SW480 (cell line): ENCODE results near the gene WNT4.
"Not testable (repeated sequence)": the region's sequence is repeated elsewhere in the genome, so short reads cannot be mapped to it uniquely, and the experiment has no call there.

Source experiments
- DNase-seq: peaks from one replicate; pipeline ENCODE4 v3.0.0-alpha.2; 2016; ENCODE audit warnings: low spot score

WNT4 gene

GRCh38 chr1:22108339-22109105, 34.4 kb downstream of the WNT4 start:
- no peak for DNase-seq

DNA sequence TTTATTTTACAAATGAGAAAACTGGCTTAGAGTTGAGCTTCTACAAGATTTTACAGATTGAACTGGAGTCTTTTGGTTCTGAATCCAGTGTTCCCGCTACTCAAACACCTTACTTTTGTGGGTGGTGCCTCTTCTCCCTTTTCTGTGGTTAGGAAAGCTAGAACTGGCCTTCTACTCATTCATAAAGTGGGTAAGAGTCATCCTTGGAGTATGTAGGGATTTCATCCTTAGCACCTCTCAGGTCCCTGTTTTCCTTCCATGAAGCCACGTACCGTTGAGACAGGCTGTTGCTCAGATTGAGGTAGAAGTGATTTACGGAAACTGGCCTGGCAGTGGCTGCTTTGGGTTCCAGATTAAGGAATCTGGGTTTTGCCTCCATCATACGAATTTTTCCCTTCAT, 35.8 kb downstream of the WNT4 start:
- peak; percentile 14 for DNase-seq

- DNase-seq: peak; percentile 62
Observed at GRCh38 chr1:22105611-22106207, 37.2 kb downstream of the WNT4 start.

DNA sequence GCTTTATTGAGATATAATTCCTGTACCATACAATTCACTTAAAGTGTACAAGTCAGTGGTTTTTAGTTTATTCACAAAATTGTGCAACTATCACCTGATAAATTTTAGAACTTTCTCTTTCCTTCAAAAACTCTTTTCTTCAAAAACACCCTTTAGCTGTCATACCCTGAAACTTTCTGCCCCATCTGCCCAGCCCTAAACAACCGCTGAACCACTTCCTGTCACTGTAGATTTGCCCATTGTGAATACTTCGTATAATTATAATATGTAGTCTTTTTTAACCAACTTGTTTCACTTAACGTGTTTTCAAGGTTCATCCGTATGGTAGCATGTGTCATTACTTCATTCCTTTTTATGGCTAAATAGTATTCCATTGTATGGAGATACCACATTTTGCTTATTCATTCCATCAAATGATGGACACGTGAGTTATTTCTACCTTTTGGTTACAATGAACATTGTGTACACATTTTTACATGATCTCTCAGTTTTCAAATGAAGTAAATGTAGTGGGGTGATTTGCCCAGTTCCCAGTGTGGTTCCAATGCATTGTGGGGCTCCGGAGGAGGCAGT, 37.9 kb downstream of the WNT4 start:
- no peak for DNase-seq

DNA sequence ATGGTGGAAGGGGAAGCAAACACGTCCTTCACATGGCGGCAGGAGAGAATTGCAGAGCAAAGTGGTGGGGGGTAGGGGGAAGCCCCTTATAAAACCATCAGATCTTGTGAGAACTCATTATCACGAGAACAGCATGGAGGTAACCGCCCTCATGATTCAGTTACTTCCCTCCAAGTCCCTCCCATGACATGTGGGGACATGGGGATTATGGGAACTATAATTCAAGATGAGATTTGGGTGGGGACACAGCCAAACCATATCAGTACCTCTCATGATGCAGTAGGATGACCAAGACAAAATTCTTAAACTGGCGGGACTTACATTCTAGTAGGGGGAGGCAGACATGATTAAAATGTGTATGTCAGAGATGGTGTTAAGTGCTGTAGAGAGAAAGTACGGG, 38.8 kb downstream of the WNT4 start:
- DNase-seq: no peak

GRCh38 chr1:22102746-22103145, 40.2 kb downstream of the WNT4 start:
- no peak for DNase-seq

GRCh38 chr1:22101995-22102394, 40.9 kb downstream of the WNT4 start:
- no peak for DNase-seq

DNA sequence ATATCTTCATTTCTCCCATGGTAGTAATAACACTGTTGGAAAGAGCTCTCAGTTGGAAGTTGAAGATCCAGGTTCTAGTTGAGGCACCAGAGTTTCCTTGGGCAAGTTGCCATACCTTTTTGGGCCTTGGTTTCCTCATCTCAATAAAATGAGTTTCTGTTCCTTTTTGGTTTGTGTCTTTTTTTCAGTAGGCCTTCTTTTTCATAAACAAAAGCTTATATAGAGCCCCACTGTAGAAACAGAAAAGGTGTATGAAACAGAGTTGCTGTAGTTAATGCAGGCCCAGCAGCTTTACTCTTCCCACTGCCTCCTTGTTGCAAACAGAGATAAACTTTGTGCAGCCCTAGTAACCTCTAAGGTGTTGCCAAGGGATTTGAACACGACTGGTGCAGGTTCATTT, 41.7 kb downstream of the WNT4 start:
- DNase-seq: no peak

- DNase-seq: no peak
Observed at GRCh38 chr1:22100168-22100567, 42.7 kb downstream of the WNT4 start.

DNA sequence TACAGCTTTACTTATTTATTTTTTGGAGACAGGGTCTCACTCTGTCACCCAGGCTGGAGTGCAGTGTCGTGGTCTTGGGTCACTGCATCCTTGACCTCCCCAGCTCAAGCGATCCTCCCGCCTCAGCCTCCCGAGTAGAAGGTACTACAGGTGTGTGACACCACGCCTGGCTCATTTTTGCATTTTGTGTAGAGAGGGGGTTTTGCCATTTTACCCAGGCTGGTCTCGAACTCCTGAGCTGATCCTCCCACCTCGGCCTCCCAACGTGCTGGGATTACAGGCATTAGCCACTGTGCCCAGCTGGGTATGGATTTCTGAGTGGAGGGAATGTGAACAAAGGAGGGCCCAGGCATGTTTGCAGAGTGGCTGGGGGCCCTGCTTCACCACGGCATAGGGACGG, 44.1 kb downstream of the WNT4 start:
- no peak for DNase-seq

DNA sequence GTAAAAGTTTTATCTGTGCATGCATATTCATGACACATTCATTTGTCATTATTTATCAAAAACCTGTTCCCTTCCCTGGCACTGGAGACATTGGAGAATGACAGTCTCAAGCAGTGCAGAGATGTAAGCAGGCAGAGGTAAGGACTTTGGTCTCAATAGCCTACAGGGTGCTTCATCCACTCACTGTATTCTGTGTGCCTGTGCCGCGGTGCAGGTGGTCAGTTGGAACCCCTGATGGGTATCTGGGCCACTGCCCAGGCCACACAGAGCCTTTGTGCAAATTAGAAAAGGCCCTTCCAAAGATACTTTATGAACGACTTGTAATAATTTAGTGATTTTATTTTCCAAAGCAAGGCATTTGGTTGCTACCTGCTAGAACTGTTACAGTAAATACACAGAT, 46.4 kb downstream of the WNT4 start:
- DNase-seq: no peak

GRCh38 chr1:22096036-22096435, 46.9 kb downstream of the WNT4 start:
- no peak for DNase-seq

- no peak for DNase-seq
Observed at GRCh38 chr1:22093513-22093912, 49.4 kb downstream of the WNT4 start.

- not testable (repeated sequence) for DNase-seq
Observed at GRCh38 chr1:22092026-22092768, 50.7 kb downstream of the WNT4 start.

DNA sequence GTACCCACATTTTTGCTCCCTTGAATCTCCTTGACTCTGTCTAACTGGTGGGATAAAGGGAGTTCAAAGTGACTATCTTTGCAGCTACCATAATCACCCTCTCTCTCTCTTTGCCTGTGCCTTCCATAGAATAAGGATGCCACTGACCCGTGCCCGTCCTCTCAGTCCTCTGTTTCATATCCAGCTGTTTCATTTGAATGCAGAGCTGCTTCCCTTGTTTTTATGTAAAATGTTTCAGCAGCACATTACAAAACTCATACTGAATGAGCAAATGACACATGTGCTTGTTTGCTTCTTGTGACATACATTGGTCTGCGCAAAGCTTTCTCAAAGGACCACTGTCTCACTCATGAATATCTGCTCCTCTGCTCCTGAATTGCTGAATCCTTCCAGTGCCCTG, 52.0 kb downstream of the WNT4 start:
- no peak for DNase-seq

DNA sequence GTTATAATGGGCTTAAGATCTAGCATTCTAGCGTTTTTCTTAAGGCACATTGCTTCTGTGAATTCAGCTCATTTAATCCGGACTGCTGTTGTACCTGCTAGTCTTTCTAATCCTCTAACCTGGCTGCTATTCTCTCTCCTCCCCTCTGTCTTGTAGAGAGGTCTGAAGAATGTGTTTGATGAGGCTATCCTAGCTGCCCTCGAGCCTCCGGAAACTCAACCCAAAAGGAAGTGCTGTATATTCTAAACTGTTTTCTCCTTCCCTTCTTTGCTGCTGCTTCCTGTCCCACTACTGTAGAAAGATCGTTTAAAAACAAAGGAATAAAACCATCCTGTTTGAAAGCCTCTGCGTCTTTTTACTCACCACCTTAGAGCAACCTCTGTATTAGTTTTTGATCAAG, 53.1 kb downstream of the WNT4 start:
- no peak for DNase-seq

DNA sequence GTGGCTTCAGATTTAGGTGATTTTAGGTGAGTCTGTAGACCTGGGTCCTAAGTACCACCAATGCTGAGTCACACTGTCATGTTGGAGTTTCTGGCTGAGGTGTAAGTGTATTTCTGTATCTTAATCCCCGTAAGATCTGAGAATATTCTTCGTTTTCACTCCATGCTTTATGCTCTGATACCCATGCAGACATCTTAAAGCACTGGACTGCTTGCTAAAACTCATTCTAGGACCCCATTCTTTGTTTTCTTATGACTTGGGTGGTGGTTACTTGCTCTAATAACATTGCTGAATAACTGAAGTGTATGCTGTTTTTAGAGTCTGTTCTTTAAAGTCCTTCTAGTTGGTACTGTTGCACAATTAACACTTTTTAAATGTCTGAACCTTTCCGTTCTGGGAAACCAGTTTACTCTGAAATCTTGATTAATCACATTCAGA, 53.7 kb downstream of the WNT4 start:
- no peak for DNase-seq

GRCh38 chr1:22088331-22088730, 54.6 kb downstream of the WNT4 start:
- DNase-seq: no peak

GRCh38 chr1:22080191-22080590, 62.7 kb downstream of the WNT4 start:
- no peak for DNase-seq

- no peak for DNase-seq
Observed at GRCh38 chr1:22078133-22078532, 64.8 kb downstream of the WNT4 start.

DNA sequence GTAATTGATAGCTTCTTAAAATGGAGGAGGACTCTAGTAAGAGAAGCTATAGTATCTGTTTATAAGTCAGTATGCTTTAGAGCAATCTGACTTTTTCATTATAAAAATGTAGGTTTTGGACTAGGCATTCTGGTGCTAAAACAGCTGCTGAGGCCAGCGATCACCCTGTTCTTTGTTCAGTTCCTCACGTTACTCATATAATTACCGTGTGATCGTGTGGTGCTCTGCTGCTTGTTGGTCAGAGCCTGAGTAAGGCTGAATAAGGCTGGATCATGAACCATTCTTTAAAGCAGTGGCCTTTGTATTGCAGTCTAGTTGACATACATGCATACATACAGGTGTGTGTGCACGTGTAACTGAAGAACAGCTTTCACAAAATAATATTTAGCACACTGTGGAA, 65.2 kb downstream of the WNT4 start:
- DNase-seq: no peak

DNA sequence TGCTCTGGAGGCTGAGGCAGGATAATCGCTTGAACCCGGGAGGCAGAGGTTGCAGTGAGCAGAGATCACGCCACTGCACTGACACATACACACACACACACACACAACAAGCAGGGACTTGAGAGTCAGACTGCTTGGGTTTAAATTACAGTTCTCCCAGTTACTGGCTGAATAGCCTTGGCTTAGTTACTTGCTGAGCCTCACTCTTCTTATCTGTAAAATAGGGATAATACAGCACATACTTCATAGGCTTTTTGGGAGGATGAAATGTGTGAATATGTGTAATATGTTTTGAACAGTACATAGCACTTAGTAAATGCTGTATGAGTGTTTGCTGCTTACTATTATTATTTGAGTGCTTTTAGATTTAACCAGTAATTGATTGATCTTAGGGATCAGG, 66.6 kb downstream of the WNT4 start:
- no peak for DNase-seq

- DNase-seq: no peak
Observed at GRCh38 chr1:22075718-22076117, 67.2 kb downstream of the WNT4 start.
